SK-N-SH treated with all-trans-retinoic acid at 6 μM for 48 hours (cell line): Measurements from ENCODE around the gene CNTNAP1.

ENCODE experiments used
- ATAC-seq: fragments of 200-7000 bp; cut with Tn5 transposase; 3 replicates; pipeline ENCODE4 v1.9.1; 2020; ENCODE audit warnings: mild to moderate bottlenecking, moderate library complexity
- ARNTL ChIP-seq: fragments of 450-650 bp; formaldehyde crosslinking; IDR thresholded peaks from 2 replicates; pipeline ENCODE4 v1.5.0; 2020; ENCODE audit warnings: low read depth, mild to moderate bottlenecking, moderate library complexity, borderline replicate concordance
- BACH2 ChIP-seq: fragments of 250-450 bp; sonication (Bioruptor Pico); IDR thresholded peaks from 2 replicates; pipeline ENCODE4 v1.9.0; 2021; ENCODE audit warnings: mild to moderate bottlenecking, borderline replicate concordance
- CSDC2 ChIP-seq: fragments of 250-450 bp; sonication (Bioruptor Pico); IDR thresholded peaks from 2 replicates; pipeline ENCODE4 v1.5.0; 2020; ENCODE audit warnings: mild to moderate bottlenecking, moderate library complexity
- ESRRG ChIP-seq: fragments of 250-450 bp; sonication (Bioruptor Pico); IDR thresholded peaks from 2 replicates; pipeline ENCODE4 v1.6.1; 2021; ENCODE audit warnings: mild to moderate bottlenecking
- GLIS3 ChIP-seq: fragments of 250-450 bp; sonication (Bioruptor Pico); IDR thresholded peaks from 2 replicates; pipeline ENCODE4 v1.5.0; 2020; ENCODE audit warnings: mild to moderate bottlenecking, moderate library complexity
- ISL1 ChIP-seq: fragments of 250-450 bp; sonication (Bioruptor Pico); IDR thresholded peaks from 2 replicates; pipeline ENCODE4 v2.1.2; 2022; ENCODE audit warnings: mild to moderate bottlenecking, moderate library complexity
- OSR1 ChIP-seq: fragments of 250-450 bp; sonication (Bioruptor Pico); IDR thresholded peaks from 2 replicates; pipeline ENCODE4 v1.8.0; 2022; ENCODE audit warnings: moderate library complexity, mild to moderate bottlenecking, inconsistent platforms
- PPARA ChIP-seq: fragments of 250-450 bp; sonication (Bioruptor Pico); IDR thresholded peaks from 2 replicates; pipeline ENCODE4 v1.5.0; 2020; ENCODE audit warnings: mild to moderate bottlenecking, borderline replicate concordance
- RARB ChIP-seq: fragments of 250-450 bp; sonication (Bioruptor Pico); IDR thresholded peaks from 2 replicates; pipeline ENCODE4 v1.8.0; 2021; ENCODE audit warnings: mild to moderate bottlenecking, moderate library complexity
- SNAI2 ChIP-seq: fragments of 250-450 bp; sonication (Bioruptor Pico); IDR thresholded peaks from 2 replicates; pipeline ENCODE4 v1.5.0; 2020; ENCODE audit warnings: mild to moderate bottlenecking, moderate library complexity
- TCF4 ChIP-seq: fragments of 250-450 bp; sonication (Bioruptor Pico); IDR thresholded peaks from 2 replicates; pipeline ENCODE4 v1.8.0; 2021; ENCODE audit warnings: mild to moderate bottlenecking, moderate library complexity, borderline replicate concordance
- TOX ChIP-seq: fragments of 250-450 bp; sonication (Bioruptor Pico); IDR thresholded peaks from 2 replicates; pipeline ENCODE4 v1.8.0; 2021; ENCODE audit warnings: mild to moderate bottlenecking, moderate library complexity, borderline replicate concordance
- ZC3H10 ChIP-seq: fragments of 250-450 bp; sonication (Bioruptor Pico); IDR thresholded peaks from 2 replicates; pipeline ENCODE4 v1.5.1; 2021; ENCODE audit warnings: mild to moderate bottlenecking, moderate library complexity
- ZFP3 ChIP-seq: fragments of 250-450 bp; sonication (Bioruptor Pico); IDR thresholded peaks from 2 replicates; pipeline ENCODE4 v1.5.0; 2020; ENCODE audit warnings: mild to moderate bottlenecking, moderate library complexity
- ZFP30 ChIP-seq: fragments of 450-650 bp; formaldehyde crosslinking; IDR thresholded peaks from 2 replicates; pipeline ENCODE4 v1.5.0; 2022; ENCODE audit warnings: mild to moderate bottlenecking, moderate library complexity
- ZNF8 ChIP-seq: fragments of 450-650 bp; formaldehyde crosslinking; IDR thresholded peaks from 2 replicates; pipeline ENCODE4 v1.5.0; 2020; ENCODE audit warnings: mild to moderate bottlenecking, moderate library complexity
- TF ChIP-seq, protein P1 (sequence below): fragments of 250-450 bp; sonication (Bioruptor Pico); IDR thresholded peaks from 2 replicates; pipeline ENCODE4 v1.8.0; 2020; ENCODE audit warnings: mild to moderate bottlenecking, moderate library complexity, borderline replicate concordance
- TF ChIP-seq, protein P2 (sequence below): fragments of 250-450 bp; sonication (Bioruptor Pico); IDR thresholded peaks from 2 replicates; pipeline ENCODE4 v1.8.0; 2021; ENCODE audit warnings: low read depth, mild to moderate bottlenecking, moderate library complexity, borderline replicate concordance
- TF ChIP-seq, protein P3 (sequence below): fragments of 250-450 bp; sonication (Bioruptor Pico); IDR thresholded peaks from 2 replicates; pipeline ENCODE4 v1.5.1; 2021; ENCODE audit warnings: mild to moderate bottlenecking, moderate library complexity
- TF ChIP-seq, protein P4 (sequence below): fragments of 250-450 bp; sonication (Bioruptor Pico); IDR thresholded peaks from 2 replicates; pipeline ENCODE4 v1.5.0; 2020; ENCODE audit warnings: mild to moderate bottlenecking, moderate library complexity
- TF ChIP-seq, protein P5 (sequence below): fragments of 250-450 bp; sonication (Bioruptor Pico); IDR thresholded peaks from 2 replicates; pipeline ENCODE4 v1.5.1; 2020; ENCODE audit warnings: low read depth, mild to moderate bottlenecking, moderate library complexity

The CNTNAP1 gene

DNA sequence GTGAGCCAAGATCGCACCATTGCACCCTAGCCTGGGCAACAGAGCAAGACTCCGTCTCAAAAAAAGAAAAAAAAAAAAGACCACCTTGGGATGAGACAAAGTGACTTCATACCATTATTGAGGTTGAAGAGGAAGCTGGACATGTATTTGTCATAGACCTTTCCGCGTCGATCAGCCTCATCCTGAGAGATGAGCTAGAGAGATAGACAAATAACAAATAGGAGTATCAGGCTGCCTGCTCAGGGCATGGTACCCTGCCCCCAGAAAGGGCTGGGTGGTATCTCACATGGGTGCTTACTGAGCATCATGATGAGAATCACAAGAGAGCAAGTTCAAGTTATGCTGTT, 22.1 kb downstream of the CNTNAP1 start (continued):
- TF ChIP-seq, protein P1, sequence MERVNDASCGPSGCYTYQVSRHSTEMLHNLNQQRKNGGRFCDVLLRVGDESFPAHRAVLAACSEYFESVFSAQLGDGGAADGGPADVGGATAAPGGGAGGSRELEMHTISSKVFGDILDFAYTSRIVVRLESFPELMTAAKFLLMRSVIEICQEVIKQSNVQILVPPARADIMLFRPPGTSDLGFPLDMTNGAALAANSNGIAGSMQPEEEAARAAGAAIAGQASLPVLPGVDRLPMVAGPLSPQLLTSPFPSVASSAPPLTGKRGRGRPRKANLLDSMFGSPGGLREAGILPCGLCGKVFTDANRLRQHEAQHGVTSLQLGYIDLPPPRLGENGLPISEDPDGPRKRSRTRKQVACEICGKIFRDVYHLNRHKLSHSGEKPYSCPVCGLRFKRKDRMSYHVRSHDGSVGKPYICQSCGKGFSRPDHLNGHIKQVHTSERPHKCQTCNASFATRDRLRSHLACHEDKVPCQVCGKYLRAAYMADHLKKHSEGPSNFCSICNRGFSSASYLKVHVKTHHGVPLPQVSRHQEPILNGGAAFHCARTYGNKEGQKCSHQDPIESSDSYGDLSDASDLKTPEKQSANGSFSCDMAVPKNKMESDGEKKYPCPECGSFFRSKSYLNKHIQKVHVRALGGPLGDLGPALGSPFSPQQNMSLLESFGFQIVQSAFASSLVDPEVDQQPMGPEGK: no peak
- TF ChIP-seq TCF4 (CRISPR knock-in tag) (no peak), ESRRG (CRISPR knock-in tag) (no peak), TOX (CRISPR knock-in tag) (no peak), ARNTL (no peak), GLIS3 (CRISPR knock-in tag) (no peak)
- TF ChIP-seq, protein P2, sequence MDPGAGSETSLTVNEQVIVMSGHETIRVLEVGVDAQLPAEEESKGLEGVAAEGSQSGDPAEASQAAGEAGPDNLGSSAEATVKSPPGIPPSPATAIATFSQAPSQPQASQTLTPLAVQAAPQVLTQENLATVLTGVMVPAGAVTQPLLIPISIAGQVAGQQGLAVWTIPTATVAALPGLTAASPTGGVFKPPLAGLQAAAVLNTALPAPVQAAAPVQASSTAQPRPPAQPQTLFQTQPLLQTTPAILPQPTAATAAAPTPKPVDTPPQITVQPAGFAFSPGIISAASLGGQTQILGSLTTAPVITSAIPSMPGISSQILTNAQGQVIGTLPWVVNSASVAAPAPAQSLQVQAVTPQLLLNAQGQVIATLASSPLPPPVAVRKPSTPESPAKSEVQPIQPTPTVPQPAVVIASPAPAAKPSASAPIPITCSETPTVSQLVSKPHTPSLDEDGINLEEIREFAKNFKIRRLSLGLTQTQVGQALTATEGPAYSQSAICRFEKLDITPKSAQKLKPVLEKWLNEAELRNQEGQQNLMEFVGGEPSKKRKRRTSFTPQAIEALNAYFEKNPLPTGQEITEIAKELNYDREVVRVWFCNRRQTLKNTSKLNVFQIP (CRISPR knock-in tag): no peak

DNA sequence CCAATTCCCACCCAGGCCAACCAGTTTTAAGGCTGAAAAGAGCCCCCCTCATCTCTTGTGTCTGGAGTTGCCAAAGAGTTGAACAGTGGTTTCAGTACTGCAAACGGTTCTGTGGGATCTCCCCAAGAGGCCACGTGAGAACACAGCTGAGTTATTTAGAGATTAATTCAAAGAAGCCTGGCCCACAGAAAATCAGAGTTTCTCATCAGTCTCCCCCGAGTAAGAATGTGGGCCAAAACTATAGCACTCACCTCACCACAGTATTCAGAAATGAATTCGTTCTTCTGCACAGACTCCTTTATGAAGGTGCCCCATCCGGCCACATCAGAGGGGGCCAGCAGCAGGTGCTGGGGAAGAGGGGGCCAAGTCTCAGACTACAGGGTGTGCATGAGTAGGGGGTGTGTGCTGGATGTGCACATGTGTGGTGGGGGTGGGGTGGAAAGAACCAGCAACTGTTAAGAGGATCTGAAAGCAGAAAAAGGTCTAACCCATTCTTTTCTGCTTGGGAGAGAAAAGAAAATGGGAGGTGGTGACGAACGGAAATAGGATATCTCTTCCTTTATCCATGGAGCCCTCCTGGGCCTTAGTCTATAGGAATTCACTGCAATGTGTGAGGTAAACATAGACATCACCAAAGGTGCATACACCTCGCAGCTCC, 22.6 kb downstream of the CNTNAP1 start:
- ATAC-seq: no peak
- no peak for TF ChIP-seq ZC3H10 (CRISPR knock-in tag)
- TF ChIP-seq SNAI2 (CRISPR knock-in tag): no peak
- no peak for TF ChIP-seq GLIS3 (CRISPR knock-in tag)
- no peak for TF ChIP-seq RARB (CRISPR knock-in tag)
- no peak for TF ChIP-seq OSR1 (CRISPR knock-in tag)
- TF ChIP-seq CSDC2 (CRISPR knock-in tag): no peak
- TF ChIP-seq, protein P3, sequence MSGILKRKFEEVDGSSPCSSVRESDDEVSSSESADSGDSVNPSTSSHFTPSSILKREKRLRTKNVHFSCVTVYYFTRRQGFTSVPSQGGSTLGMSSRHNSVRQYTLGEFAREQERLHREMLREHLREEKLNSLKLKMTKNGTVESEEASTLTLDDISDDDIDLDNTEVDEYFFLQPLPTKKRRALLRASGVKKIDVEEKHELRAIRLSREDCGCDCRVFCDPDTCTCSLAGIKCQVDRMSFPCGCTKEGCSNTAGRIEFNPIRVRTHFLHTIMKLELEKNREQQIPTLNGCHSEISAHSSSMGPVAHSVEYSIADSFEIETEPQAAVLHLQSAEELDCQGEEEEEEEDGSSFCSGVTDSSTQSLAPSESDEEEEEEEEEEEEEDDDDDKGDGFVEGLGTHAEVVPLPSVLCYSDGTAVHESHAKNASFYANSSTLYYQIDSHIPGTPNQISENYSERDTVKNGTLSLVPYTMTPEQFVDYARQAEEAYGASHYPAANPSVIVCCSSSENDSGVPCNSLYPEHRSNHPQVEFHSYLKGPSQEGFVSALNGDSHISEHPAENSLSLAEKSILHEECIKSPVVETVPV (CRISPR knock-in tag): no peak
- no peak for TF ChIP-seq TCF4 (CRISPR knock-in tag)
- TF ChIP-seq ARNTL: no peak
- no peak for TF ChIP-seq TOX (CRISPR knock-in tag)
- TF ChIP-seq, protein P4, sequence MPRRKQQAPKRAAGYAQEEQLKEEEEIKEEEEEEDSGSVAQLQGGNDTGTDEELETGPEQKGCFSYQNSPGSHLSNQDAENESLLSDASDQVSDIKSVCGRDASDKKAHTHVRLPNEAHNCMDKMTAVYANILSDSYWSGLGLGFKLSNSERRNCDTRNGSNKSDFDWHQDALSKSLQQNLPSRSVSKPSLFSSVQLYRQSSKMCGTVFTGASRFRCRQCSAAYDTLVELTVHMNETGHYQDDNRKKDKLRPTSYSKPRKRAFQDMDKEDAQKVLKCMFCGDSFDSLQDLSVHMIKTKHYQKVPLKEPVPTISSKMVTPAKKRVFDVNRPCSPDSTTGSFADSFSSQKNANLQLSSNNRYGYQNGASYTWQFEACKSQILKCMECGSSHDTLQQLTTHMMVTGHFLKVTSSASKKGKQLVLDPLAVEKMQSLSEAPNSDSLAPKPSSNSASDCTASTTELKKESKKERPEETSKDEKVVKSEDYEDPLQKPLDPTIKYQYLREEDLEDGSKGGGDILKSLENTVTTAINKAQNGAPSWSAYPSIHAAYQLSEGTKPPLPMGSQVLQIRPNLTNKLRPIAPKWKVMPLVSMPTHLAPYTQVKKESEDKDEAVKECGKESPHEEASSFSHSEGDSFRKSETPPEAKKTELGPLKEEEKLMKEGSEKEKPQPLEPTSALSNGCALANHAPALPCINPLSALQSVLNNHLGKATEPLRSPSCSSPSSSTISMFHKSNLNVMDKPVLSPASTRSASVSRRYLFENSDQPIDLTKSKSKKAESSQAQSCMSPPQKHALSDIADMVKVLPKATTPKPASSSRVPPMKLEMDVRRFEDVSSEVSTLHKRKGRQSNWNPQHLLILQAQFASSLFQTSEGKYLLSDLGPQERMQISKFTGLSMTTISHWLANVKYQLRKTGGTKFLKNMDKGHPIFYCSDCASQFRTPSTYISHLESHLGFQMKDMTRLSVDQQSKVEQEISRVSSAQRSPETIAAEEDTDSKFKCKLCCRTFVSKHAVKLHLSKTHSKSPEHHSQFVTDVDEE: no peak
- TF ChIP-seq BACH2 (CRISPR knock-in tag): no peak
- TF ChIP-seq ZFP3 (CRISPR knock-in tag): no peak
- no peak for TF ChIP-seq ESRRG (CRISPR knock-in tag)
- TF ChIP-seq, protein P5, sequence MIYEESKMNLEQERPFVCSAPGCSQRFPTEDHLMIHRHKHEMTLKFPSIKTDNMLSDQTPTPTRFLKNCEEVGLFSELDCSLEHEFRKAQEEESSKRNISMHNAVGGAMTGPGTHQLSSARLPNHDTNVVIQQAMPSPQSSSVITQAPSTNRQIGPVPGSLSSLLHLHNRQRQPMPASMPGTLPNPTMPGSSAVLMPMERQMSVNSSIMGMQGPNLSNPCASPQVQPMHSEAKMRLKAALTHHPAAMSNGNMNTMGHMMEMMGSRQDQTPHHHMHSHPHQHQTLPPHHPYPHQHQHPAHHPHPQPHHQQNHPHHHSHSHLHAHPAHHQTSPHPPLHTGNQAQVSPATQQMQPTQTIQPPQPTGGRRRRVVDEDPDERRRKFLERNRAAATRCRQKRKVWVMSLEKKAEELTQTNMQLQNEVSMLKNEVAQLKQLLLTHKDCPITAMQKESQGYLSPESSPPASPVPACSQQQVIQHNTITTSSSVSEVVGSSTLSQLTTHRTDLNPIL (CRISPR knock-in tag): no peak
- TF ChIP-seq ZFP30 (CRISPR knock-in tag): no peak
- TF ChIP-seq ISL1 (CRISPR knock-in tag): no peak

DNA sequence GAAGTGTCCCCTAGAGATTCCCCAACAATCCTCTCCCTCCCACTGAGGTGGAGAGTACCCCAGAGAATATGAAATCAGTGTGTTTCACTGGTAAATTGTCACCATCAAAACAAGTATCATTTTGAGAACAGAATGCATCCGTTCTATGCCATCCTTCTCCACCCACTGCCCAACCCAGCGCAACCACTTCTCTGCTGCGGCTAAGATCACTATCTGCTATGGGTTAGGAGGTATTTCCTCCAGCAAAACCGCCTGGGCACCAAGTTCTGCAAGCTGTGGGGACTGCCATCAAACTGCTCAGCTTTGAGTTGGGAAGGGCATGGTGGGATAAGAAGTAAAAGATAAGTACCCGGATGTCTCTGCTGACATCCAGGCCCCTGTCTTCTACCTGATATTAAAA, 24.4 kb downstream of the CNTNAP1 start:
- ATAC-seq: no peak
- TF ChIP-seq TCF4 (CRISPR knock-in tag) (no peak), ESRRG (CRISPR knock-in tag) (no peak), BACH2 (CRISPR knock-in tag) (no peak), SNAI2 (CRISPR knock-in tag) (no peak), TOX (CRISPR knock-in tag) (no peak), ISL1 (CRISPR knock-in tag) (no peak), ZNF8 (CRISPR knock-in tag) (no peak), PPARA (no peak), GLIS3 (CRISPR knock-in tag) (no peak)
- TF ChIP-seq, protein P4: no peak
- TF ChIP-seq, protein P2 (CRISPR knock-in tag): no peak
- TF ChIP-seq, protein P1: no peak
